ENCODE measurements around the gene PANX1. TPM values are rescaled to one million over a fixed set of nuclear protein-coding genes. Genes with fewer than 3 reads are reported as not detected.

Gene PANX1
- total and polyA plus RNA-seq, 2 donors (not counting 1 experiment from before 2014, with no cell fraction given): 4.2 to 10.3 TPM

- peaks cover 0 to 9% (median 4%) of the 10 kb centered on the region in 3 donors for H3K9me3 ChIP-seq (ENCODE audit: control extremely low read depth in 1 of 3, control insufficient read depth in 2 of 3, insufficient read depth in 1 of 3, low read length in 2 of 3)
- ATAC-seq (ENCODE audit: low read depth) (no peak), DNase-seq (no peak)
- H3K4me3 Mint-ChIP-seq: no peak overlapping the region
- peaks cover 3% of the 10 kb centered on the region for H3K27me3 Mint-ChIP-seq
- H3K4me1 ChIP-seq (ENCODE audit: control insufficient read depth in 2 of 2, insufficient read depth in 2 of 2, low read length in 2 of 2): no peaks in the 10 kb centered on the region
- no peak overlapping the region for H3K27ac ChIP-seq (ENCODE audit: low read length in 2 of 2)
- POLR2A ChIA-PET: no interaction called here
- H3K9me3 Mint-ChIP-seq (ENCODE audit: insufficient read depth): peaks cover 5% of the 10 kb centered on the region
- no peak overlapping the region for H2AFZ ChIP-seq (ENCODE audit: insufficient read depth, low read depth, low read length, poor library complexity, severe bottlenecking)
- TF ChIP-seq EZH2 (IDR thresholded peaks at IDR 0.05; ENCODE audit: borderline replicate concordance, insufficient read depth, low read depth, low read length, poor library complexity, severe bottlenecking): no peak
- no peak for TF ChIP-seq CTCF (IDR thresholded peaks at IDR 0.05)
- H3K4me1 Mint-ChIP-seq: no peaks in the 10 kb centered on the region
- H3K4me2 ChIP-seq (replicated peaks; ENCODE audit: low read depth, low read length, poor library complexity, severe bottlenecking): no peak overlapping the region
- H4K20me1 ChIP-seq (ENCODE audit: control insufficient read depth, insufficient read depth, low read length, poor library complexity, severe bottlenecking): no peaks in the 10 kb centered on the region
- intact Hi-C loops (cut with micrococcal nuclease): no loop called here
- H3K27me3 ChIP-seq (replicated peaks in 1 of 4; ENCODE audit: control extremely low read depth in 1 of 4, control insufficient read depth in 3 of 4, insufficient read depth in 4 of 4, low read length in 3 of 4): no peaks in the 10 kb centered on the region
- WGBS (ENCODE audit: insufficient coverage): no CpG with 5 or more reads among the region's 3 CpGs
- CTCF ChIA-PET: no interaction called here
- no peaks in the 10 kb centered on the region for H3K79me2 ChIP-seq (ENCODE audit: control insufficient read depth, insufficient read depth, low read length)
- H3K27ac Mint-ChIP-seq: no peak overlapping the region
- H3K9ac ChIP-seq (ENCODE audit: low read length): no peak overlapping the region
- no peak overlapping the region for H3K4me3 ChIP-seq (ENCODE audit: control extremely low read depth in 1 of 5, extremely low read depth in 1 of 5, insufficient read depth in 1 of 5, low read depth in 2 of 5, low read length in 4 of 5)
- H3K36me3 ChIP-seq (replicated peaks in 1 of 2; ENCODE audit: control extremely low read depth in 1 of 2, control insufficient read depth in 1 of 2, extremely low read depth in 1 of 2, insufficient read depth in 2 of 2, low read length in 1 of 2): no peaks in the 10 kb centered on the region
Measured at GRCh38 chr11:94224078-94224477, 95.4 kb downstream of the PANX1 start.

Other genes starting within 250 kb of the PANX1 start
- gene HEPHL1, start 107.5 kb upstream of the PANX1 start, total RNA-seq: not detected in 2 replicates
- gene HEPHL1, start 107.5 kb upstream of the PANX1 start, polyA plus RNA-seq: not detected in 2 replicates
- not detected in 2 replicates for gene IZUMO1R, start 175.7 kb downstream of the PANX1 start, total RNA-seq
- not detected in 2 replicates for gene IZUMO1R, start 175.7 kb downstream of the PANX1 start, polyA plus RNA-seq

Data from B cell (primary cell).